IPS-15b (cell line): Measurements from ENCODE around the gene SELENOW.

Experiments used
- H3K27me3 ChIP-seq: one replicate; pipeline ENCODE4 v1.6.1; 2013; ENCODE audit warnings: low read length; ENCODE audit not compliant: control insufficient read depth, insufficient read depth
- H3K36me3 ChIP-seq: one replicate; pipeline ENCODE4 v1.6.1; 2013; ENCODE audit warnings: low read length; ENCODE audit not compliant: control insufficient read depth, insufficient read depth
- H3K4me1 ChIP-seq: one replicate; pipeline ENCODE4 v1.6.1; 2013; ENCODE audit warnings: mild to moderate bottlenecking, low read length; ENCODE audit not compliant: control insufficient read depth, insufficient read depth
- H3K4me3 ChIP-seq: one replicate; pipeline ENCODE4 v1.5.1; 2013; ENCODE audit warnings: low read depth, low read length
- H3K9ac ChIP-seq: one replicate; pipeline ENCODE4 v1.6.1; 2013; ENCODE audit warnings: low read depth, mild to moderate bottlenecking, low read length
- H3K9me3 ChIP-seq: one replicate; pipeline ENCODE4 v1.6.1; 2013; ENCODE audit warnings: mild to moderate bottlenecking, low read length; ENCODE audit not compliant: control insufficient read depth, insufficient read depth

Gene SELENOW

GRCh38 chr19:47749326-47749725 lies 29.2 kb upstream of the SELENOW start:
- Histone ChIP-seq H3K9ac (no peak overlapping the region), H3K9me3 (no peaks in the 10 kb centered on the region), H3K4me1 (no peaks in the 10 kb centered on the region), H3K4me3 (no peak overlapping the region), H3K36me3 (peaks cover 58% of the 10 kb centered on the region), H3K27me3 (no peaks in the 10 kb centered on the region)

GRCh38 chr19:47750752-47751151 lies 27.8 kb upstream of the SELENOW start:
- Histone ChIP-seq H3K9me3 (no peaks in the 10 kb centered on the region), H3K36me3 (peaks cover 68% of the 10 kb centered on the region), H3K9ac (no peak overlapping the region), H3K4me3 (no peak overlapping the region), H3K4me1 (no peaks in the 10 kb centered on the region), H3K27me3 (no peaks in the 10 kb centered on the region)

DNA sequence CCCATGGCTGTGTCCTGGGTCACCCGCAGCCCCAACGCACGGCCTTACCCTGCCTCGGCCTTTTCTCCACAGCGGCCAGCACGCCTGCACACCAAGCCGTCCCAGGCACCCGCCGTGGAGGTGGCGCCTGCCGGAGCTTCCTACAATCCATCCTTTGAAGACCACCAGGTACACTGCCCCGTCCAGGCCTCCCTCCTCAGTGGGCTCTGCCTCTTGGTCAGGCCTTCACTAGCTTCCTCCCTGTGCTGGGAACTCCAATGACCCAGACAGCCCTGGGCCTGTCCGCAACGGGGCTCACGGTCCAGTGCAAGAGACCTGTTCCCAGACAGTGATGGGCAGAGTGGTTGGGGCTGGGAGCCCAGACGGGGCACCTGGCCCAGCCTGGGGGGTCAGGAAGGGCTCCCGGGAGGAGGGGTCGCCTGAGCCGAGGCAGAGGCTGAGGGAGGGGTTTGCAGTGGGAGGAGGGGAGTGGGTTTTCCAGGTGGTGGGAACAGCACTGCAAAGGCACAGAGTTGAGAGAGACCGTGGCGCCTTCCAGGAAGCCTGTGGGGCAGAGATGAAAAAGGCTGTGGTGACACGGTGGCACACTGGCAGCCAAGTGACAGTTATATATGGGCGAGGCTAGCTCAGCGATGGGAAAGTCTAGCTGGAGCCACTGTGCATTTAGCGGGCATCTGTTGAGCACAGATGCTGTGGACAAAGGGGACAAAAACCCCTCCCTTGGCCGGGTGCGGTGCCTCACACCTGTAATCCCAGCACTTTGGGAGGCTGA lies 25.9 kb upstream of the SELENOW start:
- Histone ChIP-seq H3K27me3 (no peaks in the 10 kb centered on the region), H3K4me1 (no peaks in the 10 kb centered on the region), H3K4me3 (no peak overlapping the region), H3K36me3 (peaks cover 81% of the 10 kb centered on the region), H3K9ac (no peak overlapping the region), H3K9me3 (no peaks in the 10 kb centered on the region)

- H3K9me3 ChIP-seq: no peaks in the 10 kb centered on the region
- H3K4me3 ChIP-seq: no peak overlapping the region
- H3K4me1 ChIP-seq: no peaks in the 10 kb centered on the region
- no peaks in the 10 kb centered on the region for H3K27me3 ChIP-seq
- no peak overlapping the region for H3K9ac ChIP-seq
- H3K36me3 ChIP-seq: peaks cover 74% of the 10 kb centered on the region
Observed at GRCh38 chr19:47754206-47755064, 24.1 kb upstream of the SELENOW start.

DNA sequence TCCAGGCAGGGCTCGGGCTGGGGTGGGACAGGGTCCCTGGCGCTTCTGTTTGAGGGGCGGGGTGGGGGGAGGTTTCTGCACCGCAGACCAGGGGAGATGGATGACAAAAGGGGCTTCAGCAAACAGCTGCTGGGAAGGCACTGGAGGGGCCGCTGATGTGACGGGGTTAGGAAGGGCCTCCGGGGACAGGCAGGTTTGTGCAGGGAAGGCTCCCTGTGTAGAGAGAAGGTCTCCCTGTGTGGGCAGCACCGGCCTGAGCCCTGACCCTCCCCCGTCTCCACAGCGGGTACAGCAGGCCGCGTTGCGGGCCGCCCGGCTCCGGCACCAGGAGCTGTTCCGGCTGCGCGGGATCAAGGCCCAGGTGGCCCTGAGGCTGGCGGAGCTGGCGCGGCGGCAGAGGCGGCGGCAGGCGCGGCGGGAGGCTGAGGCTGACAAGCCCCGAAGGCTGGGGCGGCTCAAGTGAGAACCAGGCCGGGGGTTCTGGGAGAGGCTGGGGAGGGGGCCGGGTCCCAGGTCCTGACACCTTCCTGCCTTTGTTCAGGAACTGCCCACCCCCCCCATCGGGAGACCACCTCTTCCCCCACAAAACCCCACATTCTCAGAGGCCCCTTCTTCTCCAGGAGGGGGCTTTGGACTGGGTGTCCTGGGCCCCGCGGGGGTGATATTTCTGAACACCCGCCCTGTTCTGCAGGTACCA lies 23.3 kb upstream of the SELENOW start:
- peaks cover 72% of the 10 kb centered on the region for H3K36me3 ChIP-seq
- H3K27me3 ChIP-seq: no peaks in the 10 kb centered on the region
- no peak overlapping the region for H3K9ac ChIP-seq
- H3K9me3 ChIP-seq: no peaks in the 10 kb centered on the region
- no peaks in the 10 kb centered on the region for H3K4me1 ChIP-seq
- no peak overlapping the region for H3K4me3 ChIP-seq

DNA sequence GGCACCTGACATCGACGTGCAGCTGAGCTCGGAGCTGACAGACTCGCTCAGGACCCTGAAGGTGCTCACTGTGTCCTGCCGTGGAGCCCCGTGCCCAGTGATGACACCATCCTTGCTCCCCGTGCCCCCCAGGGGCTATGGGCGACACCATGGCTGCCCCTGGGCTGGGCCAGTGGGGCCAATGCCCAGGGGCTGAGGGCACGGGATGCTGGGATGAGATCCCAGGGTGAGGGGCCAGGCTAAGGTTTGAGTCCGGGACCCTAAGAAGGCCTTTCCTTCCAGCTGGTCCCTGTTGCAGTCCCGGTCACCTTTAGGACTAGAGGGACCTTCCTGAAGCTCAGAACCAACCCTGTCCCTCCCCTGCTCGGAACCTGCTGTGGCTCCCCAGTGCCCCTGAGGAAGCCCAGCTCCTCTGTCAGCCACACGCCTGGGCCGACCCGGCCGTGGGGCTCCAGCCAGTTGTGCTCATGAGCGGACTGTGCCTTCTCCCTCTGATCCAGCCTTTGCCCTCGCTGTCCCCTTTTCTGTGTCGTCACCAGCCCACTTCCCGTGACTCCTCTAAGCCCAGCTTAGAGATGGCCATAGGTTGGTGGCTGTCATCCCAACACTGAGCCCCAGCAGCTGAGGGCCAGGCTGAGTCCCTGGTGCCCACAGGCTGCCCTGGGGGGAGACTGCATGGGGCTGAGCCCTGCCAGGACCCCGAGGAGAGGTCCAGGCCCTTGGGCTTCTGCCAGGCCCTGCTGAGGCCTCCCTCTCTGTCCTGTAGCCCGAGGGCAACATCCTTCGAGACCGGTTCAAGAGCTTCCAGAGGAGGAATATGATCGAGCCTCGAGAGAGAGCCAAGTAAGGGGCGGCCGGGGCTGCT lies 22.5 kb upstream of the SELENOW start:
- Histone ChIP-seq H3K36me3 (peaks cover 64% of the 10 kb centered on the region), H3K27me3 (no peaks in the 10 kb centered on the region)

GRCh38 chr19:47756627-47756929 lies 21.9 kb upstream of the SELENOW start:
- H3K4me3 ChIP-seq: no peak overlapping the region
- H3K9me3 ChIP-seq: no peaks in the 10 kb centered on the region
- no peaks in the 10 kb centered on the region for H3K4me1 ChIP-seq
- H3K36me3 ChIP-seq: peaks cover 58% of the 10 kb centered on the region
- no peaks in the 10 kb centered on the region for H3K27me3 ChIP-seq
- no peak overlapping the region for H3K9ac ChIP-seq

More for the DNA sequence above, 22.5 kb upstream of the SELENOW start:
- Histone ChIP-seq H3K9me3 (no peaks in the 10 kb centered on the region), H3K9ac (no peak overlapping the region), H3K4me1 (no peaks in the 10 kb centered on the region), H3K4me3 (no peak overlapping the region)

- Histone ChIP-seq H3K27me3 (no peaks in the 10 kb centered on the region), H3K36me3 (peaks cover 53% of the 10 kb centered on the region)
Observed at GRCh38 chr19:47756953-47757608, 21.4 kb upstream of the SELENOW start.

DNA sequence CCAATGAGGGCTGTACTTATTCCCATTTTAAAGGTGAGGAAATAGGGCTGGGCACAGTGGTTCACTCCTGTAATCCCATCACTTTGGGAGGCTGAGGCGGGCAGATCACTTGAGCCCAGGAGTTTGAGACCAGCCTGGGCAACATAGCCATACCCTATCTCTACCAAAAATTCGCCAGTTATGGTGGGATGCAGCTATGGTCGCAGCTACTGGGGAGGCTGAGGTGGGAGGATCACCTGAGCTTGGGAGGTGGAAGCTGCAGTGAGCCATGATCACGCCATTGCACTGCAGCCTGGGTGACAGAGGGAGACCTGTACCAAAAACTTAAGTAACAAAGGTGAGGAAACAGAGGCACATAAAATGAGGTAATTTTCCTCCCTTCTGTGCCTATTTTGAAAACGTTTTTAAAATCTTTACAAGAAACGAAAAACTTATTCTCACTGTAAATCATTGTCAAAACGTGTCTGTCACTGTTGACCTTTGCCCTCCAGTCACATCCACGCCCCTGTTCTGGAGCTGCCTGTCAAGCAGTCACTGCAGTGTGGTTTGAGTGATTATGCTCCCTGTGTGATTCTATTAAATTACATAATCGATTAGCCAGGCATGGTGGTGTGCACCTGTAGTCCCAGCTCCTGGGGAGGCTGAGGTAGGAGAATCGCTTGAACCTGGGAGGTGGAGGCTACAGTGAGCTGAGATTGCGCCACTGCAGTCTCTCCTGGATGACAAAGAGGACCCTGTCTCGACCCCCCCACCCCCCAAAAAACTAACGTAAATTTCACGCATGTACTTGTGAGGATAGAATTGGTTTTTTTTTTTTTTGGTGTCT lies 20.7 kb upstream of the SELENOW start:
- peaks cover 46% of the 10 kb centered on the region for H3K36me3 ChIP-seq
- no peaks in the 10 kb centered on the region for H3K9me3 ChIP-seq
- no peak overlapping the region for H3K9ac ChIP-seq
- no peak overlapping the region for H3K4me3 ChIP-seq
- no peaks in the 10 kb centered on the region for H3K27me3 ChIP-seq
- H3K4me1 ChIP-seq: no peaks in the 10 kb centered on the region

More at GRCh38 chr19:47756953-47757608, 21.4 kb upstream of the SELENOW start:
- no peaks in the 10 kb centered on the region for H3K9me3 ChIP-seq
- H3K9ac ChIP-seq: no peak overlapping the region
- H3K4me3 ChIP-seq: no peak overlapping the region
- H3K4me1 ChIP-seq: no peaks in the 10 kb centered on the region

DNA sequence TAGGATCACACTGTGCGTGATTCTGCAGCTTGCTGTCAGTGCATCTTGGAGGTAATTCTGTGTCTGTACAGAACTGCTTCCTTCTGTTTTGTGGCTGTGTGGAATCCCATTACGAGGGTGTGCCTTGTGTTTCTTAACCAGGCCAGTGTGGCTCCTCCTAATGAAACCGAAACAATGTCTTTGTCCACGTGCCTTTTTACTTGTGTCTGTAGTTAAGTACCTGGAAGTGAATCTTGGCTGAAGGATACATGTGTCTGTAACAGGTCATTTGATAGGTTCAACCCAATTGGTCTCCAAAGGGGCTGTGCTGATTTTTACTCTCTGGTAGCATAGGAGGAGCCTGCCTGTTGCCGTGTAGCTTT lies 20.1 kb upstream of the SELENOW start:
- H3K27me3 ChIP-seq: no peaks in the 10 kb centered on the region
- H3K9me3 ChIP-seq: no peaks in the 10 kb centered on the region
- peaks cover 40% of the 10 kb centered on the region for H3K36me3 ChIP-seq
- no peak overlapping the region for H3K9ac ChIP-seq
- no peaks in the 10 kb centered on the region for H3K4me1 ChIP-seq
- H3K4me3 ChIP-seq: no peak overlapping the region
